Activated T-helper 2 cell treated with anti-CD3 and anti-CD28 coated beads, Interferon-gamma antibody, Interleukin-2, Interleukin-4, amounts not matched to agents 10 μg/mL and 5 μg/mL and 100 μg/mL, durations not matched to agents 14 hours and 24 hours and 36 hours (primary cell): Measurements from ENCODE around the gene TNRC6C. TPM values are rescaled to one million over a fixed set of nuclear protein-coding genes. Genes with fewer than 3 reads are reported as not detected.
"Not testable (repeated sequence)": the region's sequence is repeated elsewhere in the genome, so short reads cannot be mapped to it uniquely, and the experiment has no call there.

Source experiments
- DNase-seq: peaks from one replicate; pipeline ENCODE4 v3.0.0; 2021; ENCODE audit warnings: low spot score
- H3K27ac Mint-ChIP-seq: one replicate; pipeline ENCODE4 v1.8.0; 2021; ENCODE audit warnings: mixed read lengths
- H3K27me3 Mint-ChIP-seq: one replicate; pipeline ENCODE4 v1.8.0; 2021; ENCODE audit warnings: low read depth, mixed read lengths
- H3K36me3 Mint-ChIP-seq: one replicate; pipeline ENCODE4 v1.8.0; 2021; ENCODE audit warnings: low read depth, mixed read lengths
- H3K4me1 Mint-ChIP-seq: one replicate; pipeline ENCODE4 v1.8.0; 2021; ENCODE audit warnings: low read depth, mixed read lengths
- H3K4me3 Mint-ChIP-seq: one replicate; pipeline ENCODE4 v1.8.0; 2021; ENCODE audit warnings: low read depth, mild to moderate bottlenecking, moderate library complexity, mixed read lengths
- H3K9me3 Mint-ChIP-seq: one replicate; pipeline ENCODE4 v1.8.0; 2021; ENCODE audit warnings: mixed read lengths
- intact Hi-C: fragments of 100-400 bp; cut with micrococcal nuclease; formaldehyde crosslinking; loops from one replicate; pipeline ENCODE4 v1.15.1; 2023
- total RNA-seq: library from RNA; stranded (reverse); gene quantifications from 2 replicates; pipeline ENCODE4 v1.2.3, GENCODE V29; 2022

Gene TNRC6C
- total RNA-seq, 1 donor from 2014 or later = 18.4 TPM

DNA sequence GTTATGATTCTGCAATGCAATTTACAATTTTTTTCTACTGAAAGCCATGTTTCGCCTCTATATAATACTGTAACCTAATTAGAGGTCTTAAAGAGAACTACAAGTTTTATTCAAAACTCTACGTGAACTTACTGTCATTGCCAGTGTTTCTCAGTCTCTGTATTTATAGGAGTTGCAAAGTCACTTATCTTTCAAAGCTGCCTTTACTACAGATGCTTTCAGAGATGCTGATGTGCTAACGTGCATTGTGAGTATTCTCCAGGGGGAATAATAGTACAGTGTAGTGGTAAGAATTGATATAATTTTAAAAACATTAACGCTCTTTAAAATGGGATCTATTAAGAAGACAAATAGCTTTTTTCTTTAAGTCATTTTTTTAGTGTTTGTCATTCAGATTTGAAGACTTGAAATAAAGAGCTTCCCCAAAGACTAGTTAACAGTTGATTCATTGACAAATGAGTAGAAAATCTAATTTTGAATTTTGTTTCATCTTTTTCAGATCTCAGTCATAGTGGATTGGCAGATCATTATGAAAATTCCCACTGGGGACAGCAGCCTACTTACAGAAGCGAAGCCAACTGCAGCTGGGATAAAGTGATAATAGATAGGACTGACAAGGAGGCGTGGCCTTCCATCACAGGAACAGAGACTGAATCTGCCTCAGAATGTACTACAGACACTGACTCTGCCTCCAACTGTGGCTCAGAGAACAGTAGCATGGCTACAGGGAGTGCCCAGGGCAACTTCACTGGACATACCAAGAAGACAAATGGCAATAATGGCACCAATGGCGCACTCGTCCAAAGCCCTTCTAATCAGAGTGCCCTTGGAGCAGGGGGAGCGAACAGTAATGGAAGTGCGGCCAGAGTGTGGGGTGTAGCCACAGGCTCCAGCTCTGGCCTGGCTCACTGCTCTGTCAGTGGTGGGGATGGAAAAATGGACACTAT is 90.1 kb downstream of the TNRC6C start:
- no peak overlapping the region for H3K4me3 Mint-ChIP-seq
- peaks cover 40% of the 10 kb centered on the region for H3K36me3 Mint-ChIP-seq
- no peaks in the 10 kb centered on the region for H3K9me3 Mint-ChIP-seq
- intact Hi-C loops = no loop called here
- no peaks in the 10 kb centered on the region for H3K27me3 Mint-ChIP-seq
- H3K4me1 Mint-ChIP-seq = peaks cover 8% of the 10 kb centered on the region
- no peak for DNase-seq
- no peak overlapping the region for H3K27ac Mint-ChIP-seq

DNA sequence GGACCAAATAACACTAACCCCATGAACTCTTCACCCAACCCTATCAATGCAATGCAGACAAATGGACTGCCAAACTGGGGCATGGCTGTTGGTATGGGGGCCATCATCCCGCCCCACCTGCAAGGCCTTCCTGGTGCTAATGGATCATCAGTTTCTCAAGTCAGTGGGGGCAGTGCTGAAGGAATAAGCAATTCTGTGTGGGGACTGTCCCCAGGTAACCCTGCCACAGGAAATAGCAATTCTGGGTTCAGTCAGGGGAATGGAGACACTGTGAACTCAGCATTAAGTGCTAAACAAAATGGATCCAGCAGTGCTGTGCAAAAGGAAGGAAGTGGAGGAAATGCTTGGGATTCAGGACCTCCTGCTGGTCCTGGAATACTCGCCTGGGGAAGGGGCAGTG is 91.1 kb downstream of the TNRC6C start:
- peaks cover 36% of the 10 kb centered on the region for H3K36me3 Mint-ChIP-seq
- no peak overlapping the region for H3K4me3 Mint-ChIP-seq
- H3K4me1 Mint-ChIP-seq = peaks cover 8% of the 10 kb centered on the region
- no peak overlapping the region for H3K27ac Mint-ChIP-seq
- no peak for DNase-seq
- no peaks in the 10 kb centered on the region for H3K27me3 Mint-ChIP-seq
- H3K9me3 Mint-ChIP-seq = no peaks in the 10 kb centered on the region
- intact Hi-C loops = no loop called here

- H3K4me3 Mint-ChIP-seq = no peak overlapping the region
- no peak overlapping the region for H3K27ac Mint-ChIP-seq
- peaks cover 8% of the 10 kb centered on the region for H3K4me1 Mint-ChIP-seq
- intact Hi-C loops = no loop called here
- H3K9me3 Mint-ChIP-seq = no peaks in the 10 kb centered on the region
- no peaks in the 10 kb centered on the region for H3K27me3 Mint-ChIP-seq
- DNase-seq = no peak
- peaks cover 38% of the 10 kb centered on the region for H3K36me3 Mint-ChIP-seq
Observed at GRCh38 chr17:78051186-78051972, 92.9 kb downstream of the TNRC6C start.

GRCh38 chr17:78053777-78054468 is 95.4 kb downstream of the TNRC6C start:
- H3K4me3 Mint-ChIP-seq = no peak overlapping the region
- no peak overlapping the region for H3K27ac Mint-ChIP-seq
- H3K4me1 Mint-ChIP-seq = peaks cover 5% of the 10 kb centered on the region
- H3K36me3 Mint-ChIP-seq = peaks cover 30% of the 10 kb centered on the region
- intact Hi-C loops = no loop called here
- no peaks in the 10 kb centered on the region for H3K27me3 Mint-ChIP-seq
- no peaks in the 10 kb centered on the region for H3K9me3 Mint-ChIP-seq
- no peak for DNase-seq

DNA sequence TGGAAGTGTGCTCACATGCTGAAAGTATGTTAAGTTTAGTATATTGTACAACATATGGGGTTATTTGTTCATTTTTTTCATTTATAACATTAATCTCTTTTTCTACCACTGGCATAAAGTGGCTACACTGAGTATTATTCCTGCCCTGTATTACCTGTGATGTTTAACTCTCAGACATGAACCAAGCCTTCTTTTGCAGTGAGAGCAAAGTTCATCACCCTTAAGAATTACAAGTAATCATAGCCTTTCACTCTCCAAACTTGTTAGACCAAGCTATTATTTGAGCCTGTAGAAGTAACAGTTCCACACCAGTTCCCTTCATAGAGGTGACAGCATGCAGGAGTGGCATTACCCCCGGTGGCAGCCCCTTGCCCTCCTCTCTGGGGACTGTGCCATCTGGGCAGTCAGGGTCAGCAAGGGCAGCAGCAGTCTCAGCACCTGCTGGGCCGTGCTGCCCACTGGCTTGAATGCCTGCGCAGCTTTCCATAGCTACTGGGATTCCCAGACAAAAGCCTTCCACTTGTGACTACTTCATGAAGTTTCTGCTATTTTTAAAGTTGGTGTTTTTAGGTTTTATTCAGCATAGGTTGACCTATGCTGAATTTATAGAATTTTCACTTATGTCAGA is 98.7 kb downstream of the TNRC6C start:
- Mint-ChIP-seq H3K4me1 (peaks cover 3% of the 10 kb centered on the region), H3K27ac (no peak overlapping the region), H3K4me3 (no peak overlapping the region), H3K36me3 (peaks cover 6% of the 10 kb centered on the region), H3K27me3 (no peaks in the 10 kb centered on the region), H3K9me3 (no peaks in the 10 kb centered on the region)
- intact Hi-C loops = no loop called here
- DNase-seq = no peak

GRCh38 chr17:78058001-78058400 is 99.5 kb downstream of the TNRC6C start:
- no peaks in the 10 kb centered on the region for H3K27me3 Mint-ChIP-seq
- DNase-seq = no peak
- peaks cover 7% of the 10 kb centered on the region for H3K4me1 Mint-ChIP-seq
- H3K9me3 Mint-ChIP-seq = no peaks in the 10 kb centered on the region
- intact Hi-C loops = no loop called here
- H3K27ac Mint-ChIP-seq = no peak overlapping the region
- H3K36me3 Mint-ChIP-seq = peaks cover 6% of the 10 kb centered on the region
- no peak overlapping the region for H3K4me3 Mint-ChIP-seq

DNA sequence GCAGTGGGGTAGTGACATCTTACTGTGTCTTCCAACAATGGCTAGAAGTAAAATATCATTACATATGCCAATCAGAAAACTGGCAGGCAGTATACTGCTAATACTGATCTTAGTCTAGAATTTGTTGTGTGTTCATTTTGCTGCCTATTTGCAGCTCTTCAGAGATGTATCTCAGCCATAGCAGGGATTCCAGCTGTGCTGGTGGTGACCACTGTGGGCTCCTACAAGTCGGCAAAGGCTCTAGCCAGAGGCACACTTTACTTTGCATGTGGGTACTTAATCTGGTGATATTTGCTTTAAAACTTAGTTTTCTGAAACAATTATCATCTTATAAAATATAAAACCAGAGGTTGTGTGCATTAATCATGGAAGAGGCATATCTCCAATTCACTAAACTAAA is 100.1 kb downstream of the TNRC6C start:
- Mint-ChIP-seq H3K4me3 (no peak overlapping the region), H3K4me1 (peaks cover 12% of the 10 kb centered on the region), H3K36me3 (peaks cover 6% of the 10 kb centered on the region), H3K27ac (no peak overlapping the region), H3K27me3 (no peaks in the 10 kb centered on the region), H3K9me3 (no peaks in the 10 kb centered on the region)
- intact Hi-C loops = no loop called here
- no peak for DNase-seq

DNA sequence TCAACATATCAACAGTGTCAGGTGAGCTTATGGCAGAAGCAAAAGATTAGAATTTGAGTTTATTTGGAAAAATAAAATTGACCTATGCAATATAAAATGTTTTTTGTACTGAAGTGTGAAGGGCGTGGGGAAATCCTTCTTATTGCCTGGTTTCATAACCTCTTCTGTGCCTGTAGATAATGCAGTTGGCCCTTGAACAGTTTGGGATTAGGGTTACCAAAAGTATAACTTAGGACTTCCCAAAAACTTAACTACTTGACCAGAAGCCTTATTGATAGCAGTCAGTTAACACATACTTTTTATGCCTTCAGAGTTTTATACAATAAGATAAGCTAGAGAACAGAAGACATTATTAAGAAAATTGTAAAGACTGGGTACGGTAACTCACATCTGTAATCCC is 104.1 kb downstream of the TNRC6C start:
- Mint-ChIP-seq H3K9me3 (no peaks in the 10 kb centered on the region), H3K4me1 (peaks cover 16% of the 10 kb centered on the region), H3K36me3 (peaks cover 4% of the 10 kb centered on the region), H3K27ac (no peak overlapping the region), H3K4me3 (no peak overlapping the region), H3K27me3 (no peaks in the 10 kb centered on the region)
- no peak for DNase-seq
- intact Hi-C loops = no loop called here

- Mint-ChIP-seq H3K4me3 (no peak overlapping the region), H3K27me3 (no peaks in the 10 kb centered on the region), H3K4me1 (peaks cover 16% of the 10 kb centered on the region), H3K27ac (no peak overlapping the region), H3K36me3 (peaks cover 4% of the 10 kb centered on the region), H3K9me3 (no peaks in the 10 kb centered on the region)
- no peak for DNase-seq
- intact Hi-C loops = no loop called here
Observed at GRCh38 chr17:78063489-78063888, 105.0 kb downstream of the TNRC6C start.

DNA sequence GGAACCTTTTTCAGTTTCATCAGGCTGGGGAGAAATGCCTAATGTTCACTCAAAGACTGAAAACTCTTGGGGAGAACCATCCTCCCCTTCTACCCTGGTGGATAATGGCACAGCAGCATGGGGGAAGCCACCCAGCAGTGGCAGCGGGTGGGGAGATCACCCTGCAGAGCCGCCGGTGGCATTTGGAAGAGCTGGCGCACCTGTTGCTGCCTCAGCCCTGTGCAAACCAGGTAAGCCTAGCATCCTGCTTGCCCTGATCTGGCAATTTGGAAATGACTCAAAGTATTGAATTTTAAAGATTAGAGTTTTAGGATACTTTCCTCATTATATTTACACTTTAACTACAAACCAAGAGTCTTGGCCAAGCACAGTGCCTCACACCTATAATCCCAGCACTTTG is 106.2 kb downstream of the TNRC6C start:
- peaks cover 7% of the 10 kb centered on the region for H3K36me3 Mint-ChIP-seq
- no peaks in the 10 kb centered on the region for H3K27me3 Mint-ChIP-seq
- no peak for DNase-seq
- H3K4me1 Mint-ChIP-seq = peaks cover 16% of the 10 kb centered on the region
- no peak overlapping the region for H3K4me3 Mint-ChIP-seq
- H3K27ac Mint-ChIP-seq = no peak overlapping the region
- intact Hi-C loops = no loop called here
- no peaks in the 10 kb centered on the region for H3K9me3 Mint-ChIP-seq

DNA sequence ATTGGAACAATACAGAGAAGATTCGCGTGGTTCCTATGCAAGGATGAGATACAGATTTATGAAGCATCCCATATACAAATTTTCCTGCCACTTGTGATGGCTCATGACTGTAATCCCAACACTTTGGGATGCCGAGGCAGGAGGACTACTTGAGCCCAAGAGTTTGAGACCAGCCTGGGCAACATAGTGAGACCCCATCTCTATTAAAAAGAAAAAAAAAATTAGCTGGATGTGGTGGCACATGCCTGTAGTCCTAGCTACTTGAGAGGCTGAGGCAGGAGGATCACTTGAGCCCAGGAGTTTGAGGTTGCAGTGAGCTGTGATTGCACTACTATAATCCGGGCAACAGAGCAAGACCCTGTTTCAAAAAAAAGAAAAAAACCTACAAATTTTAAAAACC is 108.5 kb downstream of the TNRC6C start:
- H3K27me3 Mint-ChIP-seq, H3K27ac Mint-ChIP-seq, DNase-seq, H3K4me3 Mint-ChIP-seq, H3K9me3 Mint-ChIP-seq, intact Hi-C loops: not testable (repeated sequence)
- peaks cover 20% of the 10 kb centered on the region for H3K36me3 Mint-ChIP-seq
- H3K4me1 Mint-ChIP-seq = peaks cover 13% of the 10 kb centered on the region

DNA sequence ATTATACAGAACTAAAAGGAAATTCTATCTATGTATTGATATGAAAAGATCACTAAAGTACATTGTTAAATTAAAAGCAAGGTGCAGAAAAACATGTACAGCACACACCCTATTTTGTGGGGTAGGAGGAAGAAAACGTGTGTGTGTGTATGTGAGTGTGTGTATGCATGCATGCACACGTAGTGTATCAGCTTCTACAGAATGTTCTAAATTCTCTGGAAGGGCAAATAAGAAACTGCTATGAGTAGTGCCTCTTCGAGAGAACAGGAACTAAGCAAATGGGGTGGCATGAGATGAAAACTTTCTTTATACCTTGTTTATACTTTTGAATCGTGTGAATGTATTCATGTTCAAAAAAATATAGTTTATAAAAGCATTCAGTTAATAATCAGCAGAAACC is 111.2 kb downstream of the TNRC6C start:
- no peak overlapping the region for H3K4me3 Mint-ChIP-seq
- peaks cover under 1% of the 10 kb centered on the region for H3K4me1 Mint-ChIP-seq
- no peak for DNase-seq
- no peaks in the 10 kb centered on the region for H3K9me3 Mint-ChIP-seq
- peaks cover 39% of the 10 kb centered on the region for H3K36me3 Mint-ChIP-seq
- intact Hi-C loops = no loop called here
- no peaks in the 10 kb centered on the region for H3K27me3 Mint-ChIP-seq
- H3K27ac Mint-ChIP-seq = no peak overlapping the region
